GM19193 (cell line): ENCODE measurements around the gene GTPBP6.

ENCODE experiments used
- POLR2A ChIP-seq: IDR thresholded peaks from 4 replicates; pipeline ENCODE4 v1.6.1; 2011; ENCODE audit not compliant: insufficient read depth, insufficient read length; ENCODE audit errors: extremely low read depth

The GTPBP6 gene

DNA sequence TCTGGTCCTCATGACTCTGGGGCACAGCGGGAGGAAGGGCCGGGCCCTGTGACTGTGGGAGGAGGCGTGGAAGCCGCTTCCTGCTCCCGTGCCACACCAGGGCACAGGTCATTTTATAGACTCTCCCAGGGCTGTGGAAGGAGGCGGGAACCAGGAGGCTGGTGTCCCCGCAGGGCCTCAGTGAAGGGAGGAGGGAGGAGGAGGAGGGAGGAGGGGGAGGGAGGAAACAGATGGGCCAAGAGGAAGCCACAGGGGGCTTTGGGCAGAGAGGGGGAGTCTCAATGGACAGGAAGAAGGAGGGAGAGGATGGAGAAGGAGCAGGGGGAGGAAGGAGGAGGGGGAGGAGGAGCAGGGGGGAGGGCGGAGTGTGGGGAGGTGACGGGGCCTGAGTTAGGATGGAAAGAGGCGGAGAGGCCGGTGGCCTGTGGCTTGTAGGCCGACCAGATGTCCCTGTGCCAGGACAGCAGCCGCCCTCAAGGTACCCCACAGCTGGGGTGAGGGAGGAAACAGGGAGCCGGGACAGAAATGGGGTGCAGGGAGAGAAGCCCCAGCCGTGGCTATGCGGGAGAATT is 43.6 kb downstream of the GTPBP6 start:
- no peak for TF ChIP-seq POLR2A

DNA sequence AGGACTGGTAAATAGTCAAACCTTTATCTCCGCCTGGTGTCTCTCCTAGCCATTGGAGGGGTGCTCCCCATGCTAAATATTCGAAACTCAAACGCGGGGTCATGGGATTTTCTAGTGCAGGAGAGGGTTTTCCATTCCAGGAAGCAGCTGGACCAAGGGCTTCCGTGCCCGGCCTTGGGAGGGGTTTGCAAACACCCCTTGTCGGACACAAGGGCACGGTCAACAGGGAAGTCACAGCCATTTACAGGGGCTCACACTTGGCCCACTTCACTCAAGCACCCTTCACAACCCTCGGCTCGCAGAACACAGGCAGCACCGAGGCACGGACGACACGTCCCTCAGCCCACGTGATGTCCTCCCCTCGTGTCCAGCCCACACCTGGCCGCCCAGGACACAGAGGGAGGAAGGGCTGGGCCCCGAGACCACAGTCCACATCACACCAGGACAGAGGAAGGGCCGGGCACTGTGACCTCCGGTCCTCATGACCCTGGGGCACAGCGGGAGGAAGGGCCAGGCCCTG is 47.7 kb downstream of the GTPBP6 start:
- TF ChIP-seq POLR2A: no peak

DNA sequence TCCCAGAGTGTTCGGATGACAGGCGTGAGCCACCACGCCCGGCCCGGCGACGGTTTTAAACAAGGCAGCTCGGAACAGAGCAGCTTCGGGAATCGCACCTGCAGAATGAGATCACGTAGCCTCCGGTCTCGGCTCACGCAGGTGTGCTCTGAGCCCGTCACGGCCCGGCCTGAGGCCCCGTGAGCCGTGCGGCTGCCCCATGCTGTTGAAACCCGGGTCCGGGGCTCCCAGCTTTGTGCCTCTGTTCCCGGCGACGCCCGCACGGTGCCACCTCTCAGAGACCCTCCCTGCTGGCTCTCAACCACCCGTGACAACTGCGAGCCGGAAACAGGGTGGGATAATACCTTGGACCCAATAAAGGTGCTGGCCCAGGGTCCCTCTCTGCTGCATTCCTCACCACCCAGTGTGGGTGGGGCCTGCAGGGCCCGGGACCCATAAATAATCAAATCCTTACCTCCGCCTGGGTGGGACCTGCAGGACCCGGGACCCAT is 50.8 kb downstream of the GTPBP6 start:
- no peak for TF ChIP-seq POLR2A

DNA sequence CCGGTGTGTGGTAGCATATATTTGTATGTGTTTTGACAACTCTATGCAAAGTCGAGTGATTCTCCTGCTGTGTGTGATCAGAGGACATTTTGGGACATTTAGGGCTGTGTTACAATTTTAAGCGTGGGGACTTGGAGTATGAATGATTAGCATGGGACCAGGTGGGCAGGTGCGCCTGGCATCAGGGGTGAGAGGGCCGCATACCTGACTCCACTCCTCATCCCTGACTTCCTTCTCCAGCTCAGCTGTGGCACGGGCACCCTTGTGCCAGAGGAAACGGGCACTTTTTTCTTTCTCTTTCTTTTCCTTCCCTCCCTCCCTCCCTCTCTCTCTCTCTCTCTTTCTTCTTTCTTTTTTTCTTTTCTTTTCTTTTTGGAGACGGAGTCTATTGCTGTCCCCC is 53.1 kb downstream of the GTPBP6 start:
- TF ChIP-seq POLR2A: no peak

DNA sequence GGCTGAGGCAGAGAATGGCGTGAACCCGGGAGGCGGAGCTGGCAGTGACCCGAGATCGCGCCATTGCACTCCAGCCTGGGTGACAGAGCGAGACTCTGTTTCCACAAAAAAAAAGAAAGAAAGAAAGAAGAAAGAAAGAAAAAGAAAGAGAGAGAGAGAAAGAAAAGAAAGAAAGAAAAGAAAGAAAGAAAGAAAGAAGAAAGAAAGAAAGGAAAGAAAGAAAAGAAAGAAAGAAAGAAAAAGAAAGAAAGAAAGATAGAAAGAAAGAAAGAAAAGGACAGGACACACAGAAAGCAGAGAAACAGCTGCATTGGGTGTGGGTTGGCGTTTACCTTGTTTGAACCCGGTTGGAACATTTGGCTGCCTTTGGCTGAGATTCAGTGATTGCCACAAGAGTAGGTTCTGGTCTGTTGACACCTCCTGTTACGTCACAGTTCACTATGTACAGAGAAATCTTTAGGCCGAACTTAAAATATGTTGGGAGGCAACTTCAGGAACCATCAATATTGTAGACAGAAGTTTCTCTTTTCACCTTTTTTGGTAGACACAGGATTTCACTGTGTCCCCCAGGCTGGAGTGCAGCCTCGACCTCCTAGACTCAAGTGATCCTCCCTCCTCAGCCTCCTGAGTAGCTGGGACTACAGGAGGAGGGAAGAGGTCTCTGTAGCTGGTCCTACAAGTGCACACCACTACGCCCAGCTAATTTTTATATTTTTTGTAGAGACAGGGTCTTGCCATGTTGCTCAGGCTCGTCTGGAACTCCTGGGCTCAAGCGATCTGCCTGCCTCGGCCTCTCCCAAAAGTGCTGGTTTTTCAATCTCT is 53.8 kb downstream of the GTPBP6 start:
- TF ChIP-seq POLR2A: no peak

DNA sequence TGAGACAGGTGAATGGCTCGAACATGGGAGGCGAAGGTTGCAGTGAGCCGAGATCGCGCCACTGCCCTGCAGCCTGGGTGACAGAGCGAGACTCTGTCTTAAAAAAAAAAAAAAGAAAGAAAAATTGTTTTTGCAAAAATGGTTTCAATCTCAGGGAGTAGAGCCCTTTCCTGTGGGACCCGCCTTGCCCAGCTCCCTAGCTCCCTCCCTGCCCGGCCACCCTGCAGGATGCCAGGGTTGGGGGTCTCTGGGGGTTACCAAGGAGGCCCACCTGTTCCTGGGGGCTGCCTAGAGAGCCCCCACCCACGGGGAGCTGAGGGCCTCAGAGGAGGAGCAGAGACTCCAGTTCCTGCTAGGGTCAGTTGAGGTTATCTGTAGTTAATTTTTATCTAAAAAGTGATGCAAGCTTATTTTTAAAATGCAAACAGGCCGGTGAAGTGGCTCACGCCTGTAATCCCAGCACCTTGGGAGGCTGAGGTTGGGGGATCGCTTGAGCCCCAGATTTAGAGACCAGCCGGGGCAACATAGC is 56.2 kb downstream of the GTPBP6 start:
- TF ChIP-seq POLR2A: no peak

DNA sequence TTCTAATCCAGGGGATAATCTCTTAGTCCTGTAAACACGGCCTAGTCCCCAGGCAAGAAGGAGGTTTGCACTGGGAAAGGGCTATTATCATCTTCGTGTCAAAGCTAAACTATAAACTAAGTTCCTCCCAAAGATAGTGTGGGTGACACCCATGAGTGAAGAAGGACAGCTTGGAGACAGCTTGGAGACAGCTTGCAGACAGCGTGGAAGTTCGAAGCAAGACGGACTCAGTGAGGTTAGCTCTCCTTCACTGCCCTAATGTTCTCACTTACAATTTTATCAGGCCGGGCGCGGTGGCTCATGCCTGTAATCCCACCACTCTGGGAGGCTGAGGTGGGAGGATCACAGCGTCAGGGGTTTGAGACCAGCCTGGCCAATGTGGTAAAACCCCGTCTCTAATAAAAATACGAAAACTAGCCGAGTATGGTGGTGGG is 56.7 kb downstream of the GTPBP6 start:
- no peak for TF ChIP-seq POLR2A

DNA sequence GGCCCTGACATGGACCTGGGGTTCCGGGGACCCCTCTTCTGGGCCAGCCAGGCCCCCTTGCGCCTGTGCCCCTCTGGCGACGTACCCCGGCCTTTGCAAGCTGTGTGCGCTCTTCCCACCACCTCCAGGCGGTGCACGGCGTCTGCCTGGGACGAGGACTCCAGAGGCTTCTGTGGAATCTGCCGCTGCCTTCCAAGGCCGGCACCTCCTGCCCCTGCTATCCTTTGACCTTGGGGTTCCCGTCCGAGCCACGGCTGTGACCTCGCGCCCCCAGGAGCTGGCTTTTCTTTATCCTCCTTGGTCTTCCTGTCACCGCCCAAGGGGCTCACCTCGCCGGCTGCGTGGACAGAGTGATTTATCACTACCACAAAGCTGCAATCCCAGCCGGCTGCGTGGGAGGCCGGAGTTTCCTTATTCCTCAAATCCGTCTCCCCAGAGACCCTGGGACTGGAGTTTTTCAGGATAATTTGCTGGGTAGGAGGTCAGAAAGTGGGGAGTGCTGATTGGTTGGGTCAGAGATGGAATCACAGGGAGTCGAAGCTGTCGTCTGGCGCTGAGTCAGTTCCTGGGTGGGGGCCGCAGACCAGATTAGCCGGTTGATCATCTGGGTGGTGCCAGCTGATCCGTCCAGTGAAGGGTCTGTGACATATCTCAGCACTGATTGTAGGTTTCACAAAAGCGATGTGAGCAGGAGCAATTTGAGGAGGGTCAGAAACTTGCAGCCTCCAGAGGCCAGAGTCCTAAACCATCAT is 57.3 kb downstream of the GTPBP6 start:
- TF ChIP-seq POLR2A: no peak

DNA sequence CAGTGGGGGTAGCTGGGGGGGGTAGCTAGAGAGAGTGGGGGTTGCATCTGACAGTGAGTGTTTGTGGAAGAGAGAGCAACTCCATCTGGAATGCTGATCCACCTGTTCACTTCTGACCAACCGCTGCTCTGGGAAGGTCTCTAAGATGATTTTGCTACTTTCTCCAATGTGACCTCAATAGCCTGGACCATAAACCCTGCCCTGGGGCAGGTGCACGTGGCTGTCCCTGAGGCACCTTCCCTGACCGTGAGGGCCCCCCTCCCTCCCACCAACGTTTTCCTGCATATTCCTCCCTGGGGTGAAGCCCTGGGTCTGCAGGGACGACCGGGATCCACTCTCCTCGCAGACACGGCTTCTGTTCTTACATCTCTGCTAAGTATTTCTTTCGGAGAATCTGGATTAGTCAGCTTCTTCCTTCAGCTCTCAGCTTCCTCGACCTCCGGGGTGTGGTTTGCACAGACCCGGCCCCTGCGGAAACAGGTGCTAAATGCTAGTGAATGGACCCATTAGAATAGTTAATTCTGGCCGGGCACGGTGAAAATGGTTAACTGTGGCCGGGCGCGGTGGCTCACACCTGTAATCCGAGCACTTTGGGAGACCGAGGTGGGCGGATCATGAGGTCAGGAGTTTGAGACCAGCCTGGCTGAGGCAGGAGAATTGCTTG is 58.8 kb downstream of the GTPBP6 start:
- no peak for TF ChIP-seq POLR2A

DNA sequence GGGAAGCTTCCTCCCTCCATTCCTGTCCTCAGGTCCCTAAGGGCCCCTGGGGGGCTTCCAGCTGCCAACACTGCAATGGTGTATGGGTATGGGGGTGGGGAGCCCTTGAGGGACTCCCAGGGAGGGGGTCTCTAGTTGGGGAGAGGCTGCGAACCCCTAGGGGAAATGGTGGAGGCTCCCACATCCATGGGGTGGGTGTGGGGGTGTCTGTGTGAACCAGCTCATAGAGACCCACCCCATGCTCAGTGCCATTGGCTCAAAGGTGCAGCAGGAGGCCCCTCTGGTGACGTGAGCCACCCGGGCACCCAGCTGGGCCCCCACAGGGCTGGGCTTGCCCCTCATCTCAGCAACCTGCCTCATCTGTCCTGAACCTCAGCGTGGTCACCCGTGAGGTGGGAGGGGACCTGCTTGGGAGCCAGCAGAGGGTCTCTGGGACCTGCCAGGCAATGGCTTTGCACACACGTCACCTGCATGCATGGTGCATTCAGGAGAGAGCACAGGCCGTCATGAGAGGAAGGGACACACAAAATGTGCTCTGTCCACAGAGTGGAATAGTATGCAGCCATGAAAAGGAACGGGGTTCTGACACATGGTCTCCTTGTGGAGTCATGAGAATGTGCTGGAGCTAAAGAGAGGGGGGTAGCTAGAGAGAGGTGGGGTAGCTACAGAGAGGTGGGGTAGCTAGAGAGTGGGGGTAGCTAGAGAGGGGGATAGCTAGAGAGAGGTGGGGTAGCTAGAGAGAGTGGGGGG is 60.1 kb downstream of the GTPBP6 start:
- TF ChIP-seq POLR2A: no peak

DNA sequence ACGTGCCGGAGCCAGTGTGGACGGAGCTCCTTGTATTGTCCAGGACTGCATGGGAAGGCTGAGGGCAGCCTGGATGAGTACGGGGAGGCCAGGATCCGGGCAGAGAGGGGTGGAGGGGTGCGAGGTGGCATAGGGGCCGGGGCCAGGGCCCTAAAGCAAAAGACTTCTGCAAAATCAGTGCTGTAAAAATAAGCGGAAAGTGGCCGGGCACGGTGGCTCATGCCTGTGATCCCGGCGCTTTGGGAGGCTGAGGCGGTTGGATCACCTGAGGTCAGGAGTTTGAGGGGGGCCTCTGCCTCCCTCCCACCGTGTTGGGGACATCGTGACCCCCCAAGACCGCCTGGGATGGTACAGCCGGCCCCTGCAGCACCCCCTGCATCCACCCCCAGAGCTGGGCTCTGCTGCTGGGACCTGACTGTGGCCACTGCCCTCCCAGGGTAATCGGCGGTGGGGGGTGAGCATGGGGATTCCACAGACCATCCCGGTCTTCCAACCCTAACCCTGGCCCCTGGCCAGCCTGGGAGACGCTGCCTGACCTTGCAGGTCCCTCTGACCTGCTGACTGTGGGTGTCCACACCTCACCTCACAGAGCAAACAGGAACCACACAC is 60.8 kb downstream of the GTPBP6 start:
- TF ChIP-seq POLR2A: no peak

DNA sequence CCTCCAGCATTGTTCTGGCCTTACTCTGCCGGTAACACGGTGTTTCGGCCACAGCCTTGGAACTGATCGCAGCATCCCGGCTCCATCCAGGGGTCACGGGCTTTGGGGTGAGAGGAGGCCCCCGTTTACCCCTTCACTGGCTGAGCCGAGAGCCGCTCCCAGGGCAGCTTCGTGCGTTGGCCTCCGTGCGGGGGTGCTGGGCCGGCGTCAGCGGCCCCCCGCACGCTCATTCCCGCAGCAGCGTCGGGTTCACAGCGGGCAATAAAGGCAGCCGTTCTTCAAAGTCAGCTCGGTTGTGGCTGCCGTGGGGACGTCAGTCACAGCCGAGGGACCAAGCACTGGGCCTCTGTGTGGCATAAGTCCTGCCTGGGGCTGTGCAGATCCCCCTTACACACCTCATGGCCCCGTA is 62.7 kb downstream of the GTPBP6 start:
- TF ChIP-seq POLR2A: no peak
